ENCODE data around the gene PBX2.

The PBX2 gene

DNA sequence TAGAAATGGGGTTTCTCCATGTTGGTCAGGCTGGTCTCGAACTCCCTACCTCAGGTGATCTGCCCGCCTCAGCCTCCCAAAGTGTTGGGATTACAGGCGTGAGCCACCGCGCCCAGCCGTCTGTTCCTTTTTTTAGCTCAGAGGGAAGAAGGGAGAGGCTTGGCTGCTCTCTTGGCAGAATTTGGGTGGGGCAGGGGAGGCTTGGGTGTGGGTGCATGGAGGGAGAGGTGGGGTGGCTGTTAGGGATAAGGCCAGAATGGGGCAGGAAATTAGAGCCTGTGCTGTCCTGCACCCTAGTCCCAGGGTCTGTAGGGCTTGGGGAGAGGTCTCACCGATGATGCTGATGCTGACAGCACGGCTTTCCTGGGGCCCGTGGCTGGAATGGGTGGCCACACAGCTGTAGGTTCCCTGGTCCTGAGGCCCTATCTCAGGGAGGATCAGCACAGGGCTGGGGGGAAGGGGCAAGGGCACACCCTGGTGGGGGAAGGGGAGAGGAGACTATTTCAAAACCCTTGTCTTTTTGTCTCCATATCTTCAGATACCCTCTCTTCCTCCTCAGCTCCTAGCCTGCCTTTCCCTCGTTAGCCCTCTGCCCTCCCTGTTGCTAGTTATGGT lies 8.0 kb downstream of the PBX2 start:
- H3K79me2 ChIP-seq (ENCODE audit: insufficient read depth, low read length), result no peaks in the 10 kb centered on the region
- H3K9ac ChIP-seq (ENCODE audit: low read length), result no peak overlapping the region
- no peak overlapping the region for H2AFZ ChIP-seq (ENCODE audit: low read length)
- H3K27ac ChIP-seq (ENCODE audit: low read depth, low read length, poor library complexity, severe bottlenecking), result no peak overlapping the region
- no peaks in the 10 kb centered on the region for H4K20me1 ChIP-seq (ENCODE audit: insufficient read depth, low read length)
- H3K4me1 ChIP-seq (ENCODE audit: insufficient read depth, low read length, severe bottlenecking), result peaks cover 16% of the 10 kb centered on the region
- no peak for TF ChIP-seq EZH2 (IDR thresholded peaks at IDR 0.05; ENCODE audit: borderline replicate concordance, low read length)
- TF ChIP-seq, protein P1, sequence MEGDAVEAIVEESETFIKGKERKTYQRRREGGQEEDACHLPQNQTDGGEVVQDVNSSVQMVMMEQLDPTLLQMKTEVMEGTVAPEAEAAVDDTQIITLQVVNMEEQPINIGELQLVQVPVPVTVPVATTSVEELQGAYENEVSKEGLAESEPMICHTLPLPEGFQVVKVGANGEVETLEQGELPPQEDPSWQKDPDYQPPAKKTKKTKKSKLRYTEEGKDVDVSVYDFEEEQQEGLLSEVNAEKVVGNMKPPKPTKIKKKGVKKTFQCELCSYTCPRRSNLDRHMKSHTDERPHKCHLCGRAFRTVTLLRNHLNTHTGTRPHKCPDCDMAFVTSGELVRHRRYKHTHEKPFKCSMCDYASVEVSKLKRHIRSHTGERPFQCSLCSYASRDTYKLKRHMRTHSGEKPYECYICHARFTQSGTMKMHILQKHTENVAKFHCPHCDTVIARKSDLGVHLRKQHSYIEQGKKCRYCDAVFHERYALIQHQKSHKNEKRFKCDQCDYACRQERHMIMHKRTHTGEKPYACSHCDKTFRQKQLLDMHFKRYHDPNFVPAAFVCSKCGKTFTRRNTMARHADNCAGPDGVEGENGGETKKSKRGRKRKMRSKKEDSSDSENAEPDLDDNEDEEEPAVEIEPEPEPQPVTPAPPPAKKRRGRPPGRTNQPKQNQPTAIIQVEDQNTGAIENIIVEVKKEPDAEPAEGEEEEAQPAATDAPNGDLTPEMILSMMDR (IDR thresholded peaks at IDR 0.05; ENCODE audit: low read length), result no peak
- peaks cover 46% of the 10 kb centered on the region; the same call in 1 of the 2 replicates for H3K36me3 ChIP-seq (ENCODE audit: insufficient read depth, low read length)
- no peak overlapping the region for H3K4me2 ChIP-seq (ENCODE audit: low read length)
- no peaks in the 10 kb centered on the region for H3K27me3 ChIP-seq (ENCODE audit: insufficient read depth, low read length)
- no peaks in the 10 kb centered on the region for H3K9me3 ChIP-seq (ENCODE audit: low read length)
- H3K9me2 ChIP-seq (ENCODE audit: low read depth, low read length), result no peaks in the 10 kb centered on the region
- no peaks in the 10 kb centered on the region for H3F3A ChIP-seq (ENCODE audit: insufficient read depth, low read length)
- H3K4me3 ChIP-seq (ENCODE audit: low read depth, low read length, poor library complexity, severe bottlenecking), result no peak overlapping the region

DNA sequence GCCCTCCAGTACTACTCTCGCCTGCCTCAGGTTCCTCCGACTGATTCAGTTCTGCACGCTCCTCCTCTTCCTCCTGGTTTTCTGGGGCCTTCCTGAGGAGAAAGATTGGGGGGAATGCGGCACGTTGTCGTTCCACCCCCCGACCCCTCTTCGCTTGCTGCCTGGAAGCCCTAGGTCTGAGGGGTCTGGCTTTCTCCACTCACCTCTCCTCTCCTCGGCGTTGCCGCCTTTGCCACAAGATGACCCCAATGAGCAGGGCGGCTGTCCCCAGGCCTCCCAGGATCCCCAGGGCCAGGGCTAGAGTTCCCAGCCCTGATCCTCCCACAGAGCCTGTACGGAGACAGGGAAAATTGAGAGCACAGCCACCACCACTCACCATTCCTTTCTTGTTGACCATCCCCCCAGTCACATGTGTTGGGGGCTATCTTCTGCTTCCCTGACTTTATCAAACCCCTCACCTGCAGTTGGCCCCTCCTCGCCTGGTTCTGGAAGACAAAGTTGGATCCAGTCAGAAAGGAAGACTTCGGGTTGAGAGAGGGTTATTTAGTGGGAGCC lies 8.8 kb downstream of the PBX2 start:
- Histone ChIP-seq H3K4me1 (ENCODE audit: insufficient read depth, low read length, severe bottlenecking) (peaks cover 24% of the 10 kb centered on the region), H3K79me2 (ENCODE audit: insufficient read depth, low read length) (no peaks in the 10 kb centered on the region), H3K9ac (ENCODE audit: low read length) (no peak overlapping the region), H3K4me3 (ENCODE audit: low read depth, low read length, poor library complexity, severe bottlenecking) (no peak overlapping the region), H3K4me2 (ENCODE audit: low read length) (no peak overlapping the region), H4K20me1 (ENCODE audit: insufficient read depth, low read length) (no peaks in the 10 kb centered on the region), H3K27ac (ENCODE audit: low read depth, low read length, poor library complexity, severe bottlenecking) (no peak overlapping the region), H3K9me3 (ENCODE audit: low read length) (no peaks in the 10 kb centered on the region), H2AFZ (ENCODE audit: low read length) (no peak overlapping the region), H3F3A (ENCODE audit: insufficient read depth, low read length) (no peaks in the 10 kb centered on the region), H3K9me2 (ENCODE audit: low read depth, low read length) (no peaks in the 10 kb centered on the region), H3K36me3 (ENCODE audit: insufficient read depth, low read length) (peaks cover 38% of the 10 kb centered on the region; the same call in 1 of the 2 replicates), H3K27me3 (ENCODE audit: insufficient read depth, low read length) (no peaks in the 10 kb centered on the region)
- TF ChIP-seq, protein P1 (IDR thresholded peaks at IDR 0.05; ENCODE audit: low read length), result no peak
- TF ChIP-seq EZH2 (IDR thresholded peaks at IDR 0.05; ENCODE audit: borderline replicate concordance, low read length), result no peak

DNA sequence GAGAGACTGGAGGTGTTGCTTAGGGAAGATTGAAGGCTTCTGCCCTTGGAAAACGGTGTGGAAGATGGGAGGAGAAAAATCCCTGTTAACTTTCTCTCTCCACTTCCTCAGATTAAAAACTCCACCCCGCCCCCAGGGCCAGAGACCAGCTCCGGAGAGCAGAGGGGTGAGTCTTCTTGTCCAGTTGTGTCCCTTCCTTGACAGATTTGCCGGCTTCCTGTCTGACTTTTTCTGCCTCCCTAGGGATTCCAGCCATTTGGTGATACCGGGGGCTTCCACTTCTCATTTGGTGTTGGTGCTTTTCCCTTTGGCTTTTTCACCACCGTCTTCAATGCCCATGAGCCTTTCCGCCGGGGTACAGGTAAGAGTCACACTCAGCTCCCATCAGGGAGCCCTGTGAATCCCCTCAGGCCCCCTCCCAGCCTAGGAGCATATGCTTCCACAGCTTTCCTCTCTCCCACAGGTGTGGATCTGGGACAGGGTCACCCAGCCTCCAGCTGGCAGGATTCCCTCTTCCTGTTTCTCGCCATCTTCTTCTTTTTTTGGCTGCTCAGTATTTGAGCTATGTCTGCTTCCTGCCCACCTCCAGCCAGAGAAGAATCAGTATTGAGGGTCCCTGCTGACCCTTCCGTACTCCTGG lies 10.1 kb downstream of the PBX2 start:
- Histone ChIP-seq H3F3A (ENCODE audit: insufficient read depth, low read length) (no peaks in the 10 kb centered on the region), H3K4me3 (ENCODE audit: low read depth, low read length, poor library complexity, severe bottlenecking) (no peak overlapping the region), H3K9ac (ENCODE audit: low read length) (no peak overlapping the region), H3K27me3 (ENCODE audit: insufficient read depth, low read length) (no peaks in the 10 kb centered on the region), H3K36me3 (ENCODE audit: insufficient read depth, low read length) (peaks cover 36% of the 10 kb centered on the region; the same call in 1 of the 2 replicates), H3K79me2 (ENCODE audit: insufficient read depth, low read length) (peaks cover 8% of the 10 kb centered on the region; the same call in 1 of the 2 replicates), H2AFZ (ENCODE audit: low read length) (no peak overlapping the region), H4K20me1 (ENCODE audit: insufficient read depth, low read length) (no peaks in the 10 kb centered on the region), H3K9me2 (ENCODE audit: low read depth, low read length) (no peaks in the 10 kb centered on the region), H3K27ac (ENCODE audit: low read depth, low read length, poor library complexity, severe bottlenecking) (no peak overlapping the region), H3K4me1 (ENCODE audit: insufficient read depth, low read length, severe bottlenecking) (peaks cover 33% of the 10 kb centered on the region), H3K9me3 (ENCODE audit: low read length) (no peaks in the 10 kb centered on the region), H3K4me2 (ENCODE audit: low read length) (peak overlapping the region; percentile 99; the same call in 1 of the 2 replicates)
- TF ChIP-seq, protein P1 (IDR thresholded peaks at IDR 0.05; ENCODE audit: low read length), result no peak
- no peak for TF ChIP-seq EZH2 (IDR thresholded peaks at IDR 0.05; ENCODE audit: borderline replicate concordance, low read length)

Measured in OCI-LY1 (cell line).